Measurements from ENCODE around the gene SPSB1. TPM values are rescaled to one million over a fixed set of nuclear protein-coding genes. Genes with fewer than 3 reads are reported as not detected.

The SPSB1 gene
- total RNA-seq, 4 donors from 2014 or later = 18.9 to 64.9 (median 41.8) TPM

DNA sequence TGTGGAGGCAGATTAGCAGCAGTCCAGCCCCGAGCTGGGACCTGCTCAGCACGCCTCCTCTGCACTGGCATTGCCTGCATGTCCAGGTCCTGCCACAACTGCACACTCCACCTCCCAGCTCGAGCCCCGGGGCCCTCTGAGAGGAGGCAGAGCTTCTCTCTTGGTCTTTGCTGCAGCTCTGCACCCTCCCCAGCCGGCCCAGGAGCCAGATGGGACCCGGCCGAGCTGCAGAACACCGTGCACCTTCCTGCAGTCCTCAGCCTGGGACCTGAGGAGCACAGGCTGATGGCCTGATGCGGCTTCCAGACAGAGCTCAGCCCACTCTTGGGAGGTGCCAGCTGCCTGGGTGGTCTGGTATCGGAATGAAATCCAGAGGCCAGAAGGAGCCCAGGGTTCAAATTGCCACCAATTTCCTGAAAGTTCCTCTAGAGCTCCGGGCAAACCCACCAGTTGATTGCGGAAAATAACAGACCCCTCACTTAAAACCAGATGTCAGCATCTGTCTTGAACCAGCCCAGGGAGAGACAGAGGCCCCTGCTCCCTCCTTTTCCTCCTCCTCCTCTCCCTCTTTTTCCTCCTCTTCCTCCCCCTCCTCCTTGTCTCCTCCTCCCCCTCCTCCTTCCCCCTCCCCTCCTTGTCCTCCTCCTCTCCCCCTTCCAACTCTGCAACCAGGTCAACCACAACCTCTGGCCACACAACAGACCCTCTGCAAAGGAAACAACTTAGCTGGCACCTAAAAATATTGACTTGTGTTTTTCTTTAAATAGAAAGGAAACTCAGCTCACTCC, 10.6 kb upstream of the SPSB1 start:
- TF ChIP-seq, protein P1, sequence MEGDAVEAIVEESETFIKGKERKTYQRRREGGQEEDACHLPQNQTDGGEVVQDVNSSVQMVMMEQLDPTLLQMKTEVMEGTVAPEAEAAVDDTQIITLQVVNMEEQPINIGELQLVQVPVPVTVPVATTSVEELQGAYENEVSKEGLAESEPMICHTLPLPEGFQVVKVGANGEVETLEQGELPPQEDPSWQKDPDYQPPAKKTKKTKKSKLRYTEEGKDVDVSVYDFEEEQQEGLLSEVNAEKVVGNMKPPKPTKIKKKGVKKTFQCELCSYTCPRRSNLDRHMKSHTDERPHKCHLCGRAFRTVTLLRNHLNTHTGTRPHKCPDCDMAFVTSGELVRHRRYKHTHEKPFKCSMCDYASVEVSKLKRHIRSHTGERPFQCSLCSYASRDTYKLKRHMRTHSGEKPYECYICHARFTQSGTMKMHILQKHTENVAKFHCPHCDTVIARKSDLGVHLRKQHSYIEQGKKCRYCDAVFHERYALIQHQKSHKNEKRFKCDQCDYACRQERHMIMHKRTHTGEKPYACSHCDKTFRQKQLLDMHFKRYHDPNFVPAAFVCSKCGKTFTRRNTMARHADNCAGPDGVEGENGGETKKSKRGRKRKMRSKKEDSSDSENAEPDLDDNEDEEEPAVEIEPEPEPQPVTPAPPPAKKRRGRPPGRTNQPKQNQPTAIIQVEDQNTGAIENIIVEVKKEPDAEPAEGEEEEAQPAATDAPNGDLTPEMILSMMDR (IDR thresholded peaks at IDR 0.05) = no peak
- TF ChIP-seq POLR2A (IDR thresholded peaks at IDR 0.05) = no peak
- no peak for TF ChIP-seq EP300 (IDR thresholded peaks at IDR 0.05)
- Histone ChIP-seq H3K36me3 (peaks cover 0 to 8% (median 0%) of the 10 kb centered on the region in 3 donors), H3K9me3 (peaks cover 0 to 36% (median 2%) of the 10 kb centered on the region in 4 donors), H3K27ac (peak overlapping the region in 2 of 4 donors; percentile 3 to 52), H3K27me3 (no peaks in the 10 kb centered on the region), H3K4me3 (no peak overlapping the region), H3K4me1 (peaks cover 0 to 41% (median 16%) of the 10 kb centered on the region in 4 donors)
- no peak for DNase-seq (ENCODE audit: low spot score in 2 of 2)
- WGBS, 2 donors = 38 to 56% methylated on average over 9 to 12 of the region's 12 CpGs

DNA sequence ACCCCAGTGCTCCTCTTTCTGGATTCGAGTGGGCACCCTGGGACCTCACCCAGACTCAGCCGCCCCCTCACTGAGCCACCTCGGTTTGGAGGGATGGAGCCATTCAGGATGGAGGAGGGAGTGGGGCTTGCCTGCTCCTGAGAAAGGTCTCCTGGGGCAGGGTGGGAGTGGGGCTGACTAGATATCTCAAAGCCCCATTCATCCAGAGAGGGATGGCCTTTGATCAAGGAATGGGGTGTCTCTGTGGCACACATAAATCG, 10.1 kb upstream of the SPSB1 start:
- 38 to 45% methylated on average over 3 to 4 of the region's 4 CpGs for WGBS, 2 donors
- Histone ChIP-seq H3K27ac (no peak overlapping the region), H3K4me3 (no peak overlapping the region), H3K27me3 (no peaks in the 10 kb centered on the region), H3K36me3 (peaks cover 0 to 4% (median 0%) of the 10 kb centered on the region in 3 donors), H3K9me3 (peaks cover 0 to 42% (median 3%) of the 10 kb centered on the region in 4 donors), H3K4me1 (peaks cover 0 to 41% (median 16%) of the 10 kb centered on the region in 4 donors)
- TF ChIP-seq, protein P1 (IDR thresholded peaks at IDR 0.05) = no peak
- no peak for TF ChIP-seq EP300 (IDR thresholded peaks at IDR 0.05)
- no peak for TF ChIP-seq POLR2A (IDR thresholded peaks at IDR 0.05)
- DNase-seq (ENCODE audit: low spot score in 2 of 2) = no peak

DNA sequence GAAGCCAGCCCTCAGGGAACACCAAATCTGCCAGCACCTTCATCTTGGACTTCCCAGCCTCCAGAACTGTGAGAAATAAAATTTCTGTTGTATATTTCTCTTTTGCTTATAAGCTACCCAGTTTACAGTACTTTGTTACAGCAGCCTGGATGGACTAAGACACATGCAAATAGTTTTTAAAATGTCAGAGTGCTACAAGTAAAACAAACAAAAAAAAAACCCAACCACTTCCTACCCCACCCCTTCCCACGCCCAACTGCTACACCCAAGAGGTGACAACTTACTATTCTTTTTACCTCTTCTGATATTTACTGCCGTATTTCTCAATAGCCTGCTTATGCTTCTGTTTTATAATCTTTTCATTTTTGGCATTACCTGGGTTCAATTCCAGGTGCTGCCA, 8.6 kb upstream of the SPSB1 start:
- WGBS, 2 donors = 87 to 92% methylated on average over 2 of the region's 2 CpGs
- TF ChIP-seq EP300 (IDR thresholded peaks at IDR 0.05) = no peak
- TF ChIP-seq, protein P1 (IDR thresholded peaks at IDR 0.05) = no peak
- no peak for TF ChIP-seq POLR2A (IDR thresholded peaks at IDR 0.05)

DNA sequence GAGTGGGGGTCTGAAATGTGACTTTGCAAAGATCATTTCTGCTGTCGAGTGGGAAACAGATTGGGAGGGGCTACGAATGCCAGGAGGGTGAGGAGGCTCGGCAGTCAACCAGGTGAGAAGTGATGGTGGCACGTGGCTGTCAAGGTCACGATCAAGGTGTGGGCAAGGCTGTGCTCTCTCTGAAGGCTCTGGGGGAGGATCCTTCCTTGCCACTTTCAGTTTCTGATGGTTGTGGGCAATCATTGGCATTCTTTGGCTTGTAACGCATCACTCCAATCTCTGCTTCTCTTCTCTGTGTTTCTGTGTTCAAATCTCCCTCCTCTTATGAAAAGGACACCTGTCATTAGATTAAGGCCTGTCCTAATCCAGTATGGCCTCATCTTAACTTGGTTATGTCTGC, 6.1 kb upstream of the SPSB1 start:
- Histone ChIP-seq H3K4me3 (no peak overlapping the region), H3K27me3 (no peaks in the 10 kb centered on the region), H3K4me1 (peaks cover 0 to 27% (median 8%) of the 10 kb centered on the region in 4 donors), H3K27ac (no peak overlapping the region), H3K9me3 (peaks cover 0 to 57% (median 10%) of the 10 kb centered on the region in 4 donors), H3K36me3 (no peaks in the 10 kb centered on the region)
- DNase-seq (ENCODE audit: low spot score in 2 of 2) = no peak
- WGBS, 2 donors = 82 to 88% methylated on average over 6 of the region's 6 CpGs
- TF ChIP-seq, protein P1 (IDR thresholded peaks at IDR 0.05) = no peak
- TF ChIP-seq EP300 (IDR thresholded peaks at IDR 0.05) (no peak), POLR2A (IDR thresholded peaks at IDR 0.05) (no peak)

More for the DNA sequence above, 8.6 kb upstream of the SPSB1 start:
- Histone ChIP-seq H3K36me3 (no peaks in the 10 kb centered on the region), H3K27me3 (no peaks in the 10 kb centered on the region), H3K9me3 (peaks cover 0 to 56% (median 10%) of the 10 kb centered on the region in 4 donors), H3K4me3 (no peak overlapping the region), H3K27ac (no peak overlapping the region), H3K4me1 (peaks cover 0 to 32% (median 11%) of the 10 kb centered on the region in 4 donors)
- DNase-seq (ENCODE audit: low spot score in 2 of 2) = no peak

DNA sequence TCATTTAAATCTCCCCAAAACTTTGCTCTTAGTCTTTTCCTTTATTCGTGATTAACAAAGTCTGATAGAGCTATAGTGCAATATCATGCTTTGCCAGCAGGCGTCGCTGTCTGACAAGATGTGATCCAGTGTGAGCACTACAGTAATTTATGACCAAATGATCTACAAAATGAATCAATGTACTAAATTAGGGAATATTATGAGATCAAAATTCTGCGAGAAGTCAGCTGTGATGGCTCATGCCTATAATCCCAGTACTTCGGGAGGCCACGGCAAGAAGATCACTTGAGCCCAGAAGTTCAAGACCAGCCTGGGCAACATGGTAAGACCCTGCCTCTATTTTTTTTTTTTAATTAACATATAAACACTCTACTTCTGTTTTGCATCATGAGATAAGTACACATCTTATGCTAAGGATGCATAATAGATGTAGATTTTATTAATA, 3.6 kb upstream of the SPSB1 start:
- DNase-seq (ENCODE audit: low spot score in 2 of 2) = peak; percentile 67 to 85
- peak overlapping the region in 2 of 4 donors; percentile 85 to 98 for H3K27ac ChIP-seq
- WGBS, 2 donors = 50 to 52% methylated on average over 6 of the region's 6 CpGs

More for the DNA sequence above, 3.6 kb upstream of the SPSB1 start:
- Histone ChIP-seq H3K4me3 (no peak overlapping the region), H3K36me3 (no peaks in the 10 kb centered on the region), H3K9me3 (peaks cover 0 to 51% (median 10%) of the 10 kb centered on the region in 4 donors), H3K4me1 (peaks cover 0 to 34% (median 10%) of the 10 kb centered on the region in 4 donors), H3K27me3 (no peaks in the 10 kb centered on the region)
- no peak for TF ChIP-seq POLR2A (IDR thresholded peaks at IDR 0.05)
- TF ChIP-seq, protein P1 (IDR thresholded peaks at IDR 0.05) = peak; percentile 58 to 91 (median 85)
